Stimulated activated CD4-positive, alpha-beta T cell treated with anti-CD3 and anti-CD28 coated beads, Interleukin-1b, Interleukin-23, amount 100 ng/mL, for 24 hours (primary cell): ENCODE data around the gene TRMT112.

Experiments used
- DNase-seq, 4 experiments: peaks; one replicate each; pipeline ENCODE4 v3.0.0-alpha.2; 2020; ENCODE audit warnings: low read depth in 4 of 4, low spot score in 1 of 4

The TRMT112 gene

GRCh38 chr11:64317325-64317960 is at the start of gene TRMT112:
Gene TRMT112 (minus strand): TSS chr11:64317559. CDS start chr11:64317526, 33 bp downstream.
- DNase-seq: peak; percentile 78 to 96 (median 94)

- no peak for DNase-seq
Measured at GRCh38 chr11:64366751-64367150, 49.4 kb upstream of the TRMT112 start.

- no peak for DNase-seq
Measured at GRCh38 chr11:64364911-64365310, 47.6 kb upstream of the TRMT112 start.

GRCh38 chr11:64364435-64364834 is 47.1 kb upstream of the TRMT112 start:
- DNase-seq: no peak

GRCh38 chr11:64362339-64362738 is 45.0 kb upstream of the TRMT112 start:
- no peak for DNase-seq

- no peak for DNase-seq
Measured at GRCh38 chr11:64361659-64362058, 44.3 kb upstream of the TRMT112 start.

- DNase-seq: no peak
Measured at GRCh38 chr11:64360448-64360921, 43.1 kb upstream of the TRMT112 start.

- peak in 1 of 4 experiments; percentile 13 for DNase-seq
Measured at GRCh38 chr11:64359712-64360445, 42.5 kb upstream of the TRMT112 start.

- peak in 2 of 4 experiments; percentile 37 to 60 for DNase-seq
Measured at GRCh38 chr11:64358907-64359711, 41.8 kb upstream of the TRMT112 start, which contains the start of gene RPS6KA4. Gene RPS6KA4 (plus strand): TSS chr11:64359162. CDS start chr11:64359236, 74 bp downstream.

GRCh38 chr11:64358536-64358906 is 41.2 kb upstream of the TRMT112 start:
- no peak for DNase-seq

GRCh38 chr11:64357904-64358535 is 40.7 kb upstream of the TRMT112 start:
- peak in 1 of 4 experiments; percentile 18 for DNase-seq

GRCh38 chr11:64357446-64357845 is 40.1 kb upstream of the TRMT112 start:
- no peak for DNase-seq

- DNase-seq: no peak
Measured at GRCh38 chr11:64356498-64357411, 39.4 kb upstream of the TRMT112 start.

- DNase-seq: peak in 1 of 4 experiments; percentile 32
Measured at GRCh38 chr11:64355078-64355940, 38.0 kb upstream of the TRMT112 start.

GRCh38 chr11:64353715-64354506 is 36.6 kb upstream of the TRMT112 start:
- DNase-seq: no peak

GRCh38 chr11:64352995-64353714 is 35.8 kb upstream of the TRMT112 start:
- no peak for DNase-seq
